HepG2 (cell line): Measurements from ENCODE around the gene SCGB1D1. TPM values are rescaled to one million over a fixed set of nuclear protein-coding genes. Genes with fewer than 3 reads are reported as not detected.
A peak's percentile ranks its signal among the peaks of the same experiment; 100 is the strongest.

ENCODE experiments used
- CREB1 ChIP-seq, 2 experiments: fragments of 450-650 bp in 1 of 2; IDR thresholded peaks; 2 replicates each; pipeline ENCODE4 v1.6.1; 2016 to 2017; ENCODE audit warnings: control low read depth in 1 of 2, mild to moderate bottlenecking in 1 of 2, missing compliant biosample characterization in 1 of 2, missing genetic modification characterization in 1 of 2
- DMTF1 ChIP-seq: sonication (generic); formaldehyde crosslinking; IDR thresholded peaks from 2 replicates; pipeline ENCODE4 v1.4.0; 2020; ENCODE audit warnings: mild to moderate bottlenecking, missing genetic modification reagents
- GATAD2A ChIP-seq: IDR thresholded peaks from 2 replicates; pipeline ENCODE4 v1.6.1; 2016
- GMEB2 ChIP-seq: IDR thresholded peaks from 2 replicates; pipeline ENCODE4 v1.6.1; 2016; ENCODE audit warnings: missing biosample characterization, missing genetic modification reagents, low read depth
- GZF1 ChIP-seq: sonication (generic); formaldehyde crosslinking; IDR thresholded peaks from 2 replicates; pipeline ENCODE4 v1.5.1; 2020; ENCODE audit warnings: mild to moderate bottlenecking, missing genetic modification reagents
- HNRNPH1 ChIP-seq: fragments of 200-400 bp; formaldehyde crosslinking; optimal IDR thresholded peaks from 2 replicates; pipeline ENCODE3; 2017; ENCODE audit warnings: mild to moderate bottlenecking, low read depth, low read length
- KLF16 ChIP-seq, 2 experiments: sonication (generic) in 1 of 2; formaldehyde crosslinking in 1 of 2; IDR thresholded peaks; 2 replicates each; pipeline versions ENCODE4 v1.6.1 to v1.8.0; 2016 to 2023; ENCODE audit warnings: missing genetic modification reagents in 2 of 2, missing compliant biosample characterization in 1 of 2
- MAX ChIP-seq: IDR thresholded peaks from 2 replicates; pipeline ENCODE4 v1.6.1; 2012; ENCODE audit warnings: inconsistent platforms
- NFATC3 ChIP-seq: sonication (generic); formaldehyde crosslinking; IDR thresholded peaks from 2 replicates; pipeline ENCODE4 v1.5.1; 2020; ENCODE audit warnings: mild to moderate bottlenecking, missing genetic modification reagents
- NR2F1 ChIP-seq, 2 experiments: fragments of 450-650 bp in 1 of 2; formaldehyde crosslinking in 1 of 2; IDR thresholded peaks; 2 replicates each; pipeline versions ENCODE4 v1.5.0 to v1.6.1; 2016 to 2020; ENCODE audit warnings: mild to moderate bottlenecking in 1 of 2, missing compliant biosample characterization in 1 of 2, missing genetic modification reagents in 1 of 2, moderate library complexity in 1 of 2
- ONECUT2 ChIP-seq: sonication (generic); formaldehyde crosslinking; IDR thresholded peaks from 2 replicates; pipeline ENCODE4 v1.4.0; 2020; ENCODE audit warnings: missing genetic modification reagents
- POLR2AphosphoS2 ChIP-seq: IDR thresholded peaks from 2 replicates; pipeline ENCODE4 v1.6.1; 2011; ENCODE audit warnings: low read depth, low read length, improper control_type of control experiment
- RFX1 ChIP-seq: fragments of 450-650 bp; IDR thresholded peaks from 2 replicates; pipeline ENCODE4 v1.6.1; 2017
- SKIL ChIP-seq: sonication (generic); formaldehyde crosslinking; IDR thresholded peaks from 2 replicates; pipeline ENCODE4 v1.8.0; 2022; ENCODE audit warnings: missing genetic modification reagents, mild to moderate bottlenecking, moderate library complexity, borderline replicate concordance
- THAP9 ChIP-seq: sonication (generic); formaldehyde crosslinking; IDR thresholded peaks from 2 replicates; pipeline ENCODE4; 2020; ENCODE audit warnings: missing genetic modification reagents, mild to moderate bottlenecking, borderline replicate concordance
- ZNF362 ChIP-seq: sonication (generic); formaldehyde crosslinking; IDR thresholded peaks from 2 replicates; pipeline ENCODE4 v1.4.0; 2020; ENCODE audit warnings: missing genetic modification reagents, mild to moderate bottlenecking, borderline replicate concordance
- ZNF883 ChIP-seq: sonication (generic); formaldehyde crosslinking; IDR thresholded peaks from 2 replicates; pipeline ENCODE4 v1.5.1; 2020; ENCODE audit warnings: mild to moderate bottlenecking, missing genetic modification reagents; ENCODE audit errors: not compliant biosample characterization
- polyA plus RNA-seq, 8 experiments: library from polyadenylated mRNA; depleted of rRNA in 3 of 8; stranded (reverse) in 7 of 8; unstranded in 1 of 8; fragments of >200 nt; fragmentation: Illumina TruSeq in 4 of 8; extraction: Trizol in 4 of 8; gene quantifications; 2 replicates each; pipeline versions ENCODE4 v1.2.1 to v1.2.3, GENCODE V29; 2011 to 2016; ENCODE audit warnings: low read depth in 4 of 8, missing spikeins in 1 of 8, mixed read lengths in 1 of 8; ENCODE audit not compliant: insufficient read depth in 1 of 8
- total RNA-seq, 5 experiments: library from RNA; depleted of rRNA; stranded (reverse); fragments of >200 nt; fragmentation: Illumina TruSeq; extraction: Trizol; gene quantifications; 2 replicates each; pipeline ENCODE4 v1.2.3, GENCODE V29; 2016; ENCODE audit warnings: low read depth in 1 of 5

SCGB1D1 gene
- total and polyA plus RNA-seq, 2 of the 13 experiments (the other 11 are each of a cell fraction or from before 2014, with no cell fraction given) = not detected

GRCh38 chr11:62169448-62169847 is 20.6 kb upstream of the SCGB1D1 start (continued):
- TF ChIP-seq ZNF362 (CRISPR knock-in tag) (no peak), DMTF1 (CRISPR knock-in tag) (no peak), ZNF883 (CRISPR knock-in tag) (no peak), KLF16 (CRISPR knock-in tag; IDR thresholded peaks at IDR 0.05) (peak in 1 of 2 experiments; percentile 54; a peak in 1 of 4 replicates), NR2F1 (CRISPR knock-in tag; IDR thresholded peaks at IDR 0.05) (peak in 1 of 2 experiments; percentile 29; a peak in 1 of 4 replicates), GMEB2 (CRISPR knock-in tag) (no peak), THAP9 (CRISPR knock-in tag) (no peak), RFX1 (no peak), ONECUT2 (no peak), GATAD2A (0 out of 2 replicates have a peak, but pooled peaks have one; percentile 16), CREB1 (IDR thresholded peaks at IDR 0.05) (no peak), CREB1 (CRISPR knock-in tag; IDR thresholded peaks at IDR 0.05) (no peak), MAX (peak; percentile 52), POLR2AphosphoS2 (no peak), HNRNPH1 (no peak), SKIL (CRISPR knock-in tag) (no peak), NFATC3 (CRISPR knock-in tag) (no peak), GZF1 (CRISPR knock-in tag) (no peak)
